K562 (cell line): ENCODE results near the gene ACKR1. TPM values are rescaled to one million over a fixed set of nuclear protein-coding genes. Genes with fewer than 3 reads are reported as not detected.

ENCODE experiments used
- BCOR ChIP-seq: fragments of 450-650 bp; IDR thresholded peaks from 2 replicates; pipeline ENCODE4 v1.6.1; 2016
- CHD2 ChIP-seq: IDR thresholded peaks from 2 replicates; pipeline ENCODE4 v1.6.1; 2011; ENCODE audit warnings: low read depth, low read length
- EP400 ChIP-seq: fragments of 450-650 bp; IDR thresholded peaks from 2 replicates; pipeline ENCODE4 v1.6.1; 2017; ENCODE audit warnings: antibody characterized with exemption, mild to moderate bottlenecking, moderate library complexity
- L3MBTL2 ChIP-seq: fragments of 450-650 bp; IDR thresholded peaks from 2 replicates; pipeline ENCODE4 v1.6.1; 2016; ENCODE audit warnings: mild to moderate bottlenecking, moderate library complexity
- MCM3 ChIP-seq: fragments of 450-650 bp; IDR thresholded peaks from 2 replicates; pipeline ENCODE4 v1.6.1; 2016
- MLLT1 ChIP-seq, 2 experiments: fragments of 450-650 bp; IDR thresholded peaks; 2 replicates each; pipeline ENCODE4 v1.6.1; 2016
- MTA1 ChIP-seq: fragments of 450-650 bp; IDR thresholded peaks from 2 replicates; pipeline ENCODE4 v1.6.1; 2017; ENCODE audit warnings: borderline replicate concordance
- MYC ChIP-seq, 2 experiments: fragments of 250-450 bp in 1 of 2; sonication (Bioruptor Pico) in 1 of 2; IDR thresholded peaks; 2 replicates each; pipeline versions ENCODE4 v1.5.1 to v1.6.1; 2012 to 2021; ENCODE audit warnings: low read depth in 2 of 2, borderline replicate concordance in 1 of 2, improper control_type of control experiment in 1 of 2, low read length in 1 of 2, mild to moderate bottlenecking in 1 of 2, moderate library complexity in 1 of 2
- NR1H2 ChIP-seq: sonication (generic); formaldehyde crosslinking; IDR thresholded peaks from 2 replicates; pipeline ENCODE4 v1.4.0; 2020; ENCODE audit warnings: mild to moderate bottlenecking, missing genetic modification reagents
- PCBP1 ChIP-seq: fragments of 200-400 bp; formaldehyde crosslinking; IDR thresholded peaks from 2 replicates; pipeline ENCODE4 v1.6.1; 2018; ENCODE audit warnings: mild to moderate bottlenecking, low read depth, low read length; ENCODE audit not compliant: poor library complexity, severe bottlenecking
- RAD21 ChIP-seq, 2 experiments: fragments of 250-450 bp in 1 of 2; fragments of 450-650 bp in 1 of 2; sonication (Bioruptor Pico) in 1 of 2; formaldehyde crosslinking in 1 of 2; IDR thresholded peaks in 1 of 2; conservative IDR thresholded peaks in 1 of 2; 2 replicates each; pipeline versions ENCODE4 v1.4.0 to v1.8.0; 2020 to 2022; ENCODE audit warnings: mild to moderate bottlenecking in 2 of 2, moderate library complexity in 1 of 2
- RFX7 ChIP-seq: fragments of 250-450 bp; sonication (Bioruptor Pico); IDR thresholded peaks from 2 replicates; pipeline ENCODE4 v1.5.1; 2021; ENCODE audit warnings: mild to moderate bottlenecking
- SMAD4 ChIP-seq: fragments of 250-450 bp; sonication (Bioruptor Pico); conservative IDR thresholded peaks from 2 replicates; pipeline ENCODE4 v1.8.0; 2021; ENCODE audit warnings: inconsistent platforms, mild to moderate bottlenecking, moderate library complexity
- TRIM24 ChIP-seq, 2 experiments: fragments of 450-650 bp; IDR thresholded peaks; 2 replicates each; pipeline ENCODE4 v1.6.1; 2016
- U2AF2 ChIP-seq: fragments of 200-400 bp; formaldehyde crosslinking; optimal IDR thresholded peaks from 2 replicates; pipeline ENCODE3; 2017; ENCODE audit warnings: low read depth, mild to moderate bottlenecking, low read length
- VEZF1 ChIP-seq: fragments of 200-800 bp; sonication (Bioruptor generic); IDR thresholded peaks from 2 replicates; pipeline ENCODE4 v1.6.1; 2017; ENCODE audit warnings: missing genetic modification characterization, missing compliant biosample characterization
- ZBTB7A ChIP-seq: IDR thresholded peaks from 2 replicates; pipeline ENCODE4 v1.6.1; 2011; ENCODE audit warnings: low read depth, mild to moderate bottlenecking, low read length, moderate library complexity, borderline replicate concordance; ENCODE audit not compliant: control insufficient read depth
- ZNF445 ChIP-seq: fragments of 250-450 bp; sonication (Bioruptor Pico); IDR thresholded peaks from 2 replicates; pipeline ENCODE4 v1.4.0; 2020; ENCODE audit warnings: low read depth, mild to moderate bottlenecking, moderate library complexity
- polyA plus RNA-seq, 8 experiments: library from polyadenylated mRNA; depleted of rRNA in 4 of 8; stranded (reverse) in 5 of 8; unstranded in 3 of 8; fragments of >200 nt; fragmentation: Nextera tagmentation in 2 of 8; fragmentation: Illumina TruSeq in 1 of 8; extraction: Ambion mirVana in 2 of 8; extraction: Trizol in 1 of 8; gene quantifications; 2 replicates each; pipeline versions ENCODE4 v1.2.1 to v1.2.3, GENCODE V29; 2011 to 2014; ENCODE audit warnings: inconsistent platforms in 1 of 8, missing spikeins in 1 of 8
- total RNA-seq, 7 experiments: library from RNA; depleted of rRNA in 6 of 7; stranded (reverse); fragments of >200 nt in 6 of 7; fragmentation: Illumina TruSeq in 2 of 7; extraction: Trizol in 2 of 7; gene quantifications; 2 replicates each; pipeline versions ENCODE4 v1.2.1 to v1.2.3, GENCODE V29; 2011 to 2021; ENCODE audit warnings: low replicate concordance in 1 of 7
- TF ChIP-seq, protein P1 (sequence below): fragments of 250-450 bp; sonication (Bioruptor Pico); IDR thresholded peaks from 2 replicates; pipeline ENCODE4 v1.4.0; 2020

The ACKR1 gene
- total and polyA plus RNA-seq, 9 of the 15 experiments (the other 6 are each of a cell fraction or from before 2014, with no cell fraction given), result 0.07 to 0.64 (median 0.18) TPM

- TF ChIP-seq ZNF445 (CRISPR knock-in tag), result no peak
- TF ChIP-seq RAD21 (CRISPR knock-in tag; conservative IDR thresholded peaks at IDR 0.05 in 1 of 2, IDR thresholded peaks at IDR 0.05 in 1 of 2), result peak in 1 of 2 experiments; percentile 17; a peak in 1 of 4 replicates
- TF ChIP-seq ZBTB7A, result peak; percentile 28; the same call in 1 of the 2 replicates
- TF ChIP-seq RFX7, result no peak
- no peak for TF ChIP-seq CHD2
- TF ChIP-seq L3MBTL2, result peak; percentile 46; the same call in 1 of the 2 replicates
- TF ChIP-seq EP400, result no peak
- no peak for TF ChIP-seq MLLT1 (IDR thresholded peaks at IDR 0.05)
- TF ChIP-seq NR1H2, result no peak
- TF ChIP-seq SMAD4, result peak; percentile 80
- no peak for TF ChIP-seq MTA1
- no peak for TF ChIP-seq MCM3
- TF ChIP-seq TRIM24 (IDR thresholded peaks at IDR 0.05), result no peak
- TF ChIP-seq, protein P1, sequence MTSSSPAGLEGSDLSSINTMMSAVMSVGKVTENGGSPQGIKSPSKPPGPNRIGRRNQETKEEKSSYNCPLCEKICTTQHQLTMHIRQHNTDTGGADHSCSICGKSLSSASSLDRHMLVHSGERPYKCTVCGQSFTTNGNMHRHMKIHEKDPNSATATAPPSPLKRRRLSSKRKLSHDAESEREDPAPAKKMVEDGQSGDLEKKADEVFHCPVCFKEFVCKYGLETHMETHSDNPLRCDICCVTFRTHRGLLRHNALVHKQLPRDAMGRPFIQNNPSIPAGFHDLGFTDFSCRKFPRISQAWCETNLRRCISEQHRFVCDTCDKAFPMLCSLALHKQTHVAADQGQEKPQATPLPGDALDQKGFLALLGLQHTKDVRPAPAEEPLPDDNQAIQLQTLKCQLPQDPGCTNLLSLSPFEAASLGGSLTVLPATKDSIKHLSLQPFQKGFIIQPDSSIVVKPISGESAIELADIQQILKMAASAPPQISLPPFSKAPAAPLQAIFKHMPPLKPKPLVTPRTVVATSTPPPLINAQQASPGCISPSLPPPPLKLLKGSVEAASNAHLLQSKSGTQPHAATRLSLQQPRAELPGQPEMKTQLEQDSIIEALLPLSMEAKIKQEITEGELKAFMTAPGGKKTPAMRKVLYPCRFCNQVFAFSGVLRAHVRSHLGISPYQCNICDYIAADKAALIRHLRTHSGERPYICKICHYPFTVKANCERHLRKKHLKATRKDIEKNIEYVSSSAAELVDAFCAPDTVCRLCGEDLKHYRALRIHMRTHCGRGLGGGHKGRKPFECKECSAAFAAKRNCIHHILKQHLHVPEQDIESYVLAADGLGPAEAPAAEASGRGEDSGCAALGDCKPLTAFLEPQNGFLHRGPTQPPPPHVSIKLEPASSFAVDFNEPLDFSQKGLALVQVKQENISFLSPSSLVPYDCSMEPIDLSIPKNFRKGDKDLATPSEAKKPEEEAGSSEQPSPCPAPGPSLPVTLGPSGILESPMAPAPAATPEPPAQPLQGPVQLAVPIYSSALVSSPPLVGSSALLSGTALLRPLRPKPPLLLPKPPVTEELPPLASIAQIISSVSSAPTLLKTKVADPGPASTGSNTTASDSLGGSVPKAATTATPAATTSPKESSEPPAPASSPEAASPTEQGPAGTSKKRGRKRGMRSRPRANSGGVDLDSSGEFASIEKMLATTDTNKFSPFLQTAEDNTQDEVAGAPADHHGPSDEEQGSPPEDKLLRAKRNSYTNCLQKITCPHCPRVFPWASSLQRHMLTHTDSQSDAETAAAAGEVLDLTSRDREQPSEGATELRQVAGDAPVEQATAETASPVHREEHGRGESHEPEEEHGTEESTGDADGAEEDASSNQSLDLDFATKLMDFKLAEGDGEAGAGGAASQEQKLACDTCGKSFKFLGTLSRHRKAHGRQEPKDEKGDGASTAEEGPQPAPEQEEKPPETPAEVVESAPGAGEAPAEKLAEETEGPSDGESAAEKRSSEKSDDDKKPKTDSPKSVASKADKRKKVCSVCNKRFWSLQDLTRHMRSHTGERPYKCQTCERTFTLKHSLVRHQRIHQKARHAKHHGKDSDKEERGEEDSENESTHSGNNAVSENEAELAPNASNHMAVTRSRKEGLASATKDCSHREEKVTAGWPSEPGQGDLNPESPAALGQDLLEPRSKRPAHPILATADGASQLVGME (CRISPR knock-in tag), result no peak
- no peak for TF ChIP-seq BCOR
- TF ChIP-seq VEZF1 (CRISPR knock-in tag), result peak; percentile 69
- 0 out of 2 replicates have a peak, but pooled peaks have one; percentile 8 for TF ChIP-seq MYC (IDR thresholded peaks at IDR 0.05; ENCODE audit: low read depth, low read length)
- no peak for TF ChIP-seq MYC (CRISPR knock-in tag; IDR thresholded peaks at IDR 0.05; ENCODE audit: borderline replicate concordance, low read depth)
- no peak for TF ChIP-seq U2AF2
- no peak for TF ChIP-seq PCBP1
Observed at GRCh38 chr1:159204161-159205141, at the start of gene ACKR1 (continued).
